Measurements from ENCODE around the gene ZNF653. TPM values are rescaled to one million over a fixed set of nuclear protein-coding genes. Genes with fewer than 3 reads are reported as not detected.
A peak's percentile ranks its signal among the peaks of the same experiment; 100 is the strongest.

The ZNF653 gene
- total and polyA plus RNA-seq, 2 donors (not counting 1 experiment from before 2014, with no cell fraction given) = 24.2 to 26.2 TPM

DNA sequence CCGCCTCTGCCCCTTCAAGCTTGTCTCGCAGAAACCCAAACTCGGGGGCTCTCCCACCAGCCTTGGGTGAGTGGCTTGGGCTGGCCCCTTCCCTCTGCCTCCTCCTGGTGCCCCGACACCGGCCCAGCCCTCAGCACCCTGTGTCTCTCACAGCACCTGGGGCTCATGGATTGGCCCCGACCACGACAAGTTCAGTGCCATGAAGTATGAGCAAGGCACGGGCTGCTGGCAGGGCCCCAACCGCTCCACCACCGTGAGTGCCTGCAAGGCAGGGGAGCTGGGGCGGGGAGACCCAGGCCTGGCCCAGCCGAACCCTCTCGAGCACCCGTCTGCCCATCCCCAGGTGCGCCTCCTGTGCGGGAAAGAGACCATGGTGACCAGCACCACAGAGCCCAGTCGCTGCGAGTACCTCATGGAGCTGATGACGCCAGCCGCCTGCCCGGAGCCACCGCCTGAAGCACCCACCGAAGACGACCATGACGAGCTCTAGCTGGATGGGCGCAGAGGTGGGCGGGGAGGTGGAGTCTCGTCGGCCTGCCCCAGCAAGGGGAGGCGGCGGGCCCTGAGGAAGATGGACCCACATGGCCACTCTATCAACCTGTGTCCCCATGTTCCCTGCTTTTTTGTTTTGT lies 56.6 kb downstream of the ZNF653 start:
- peaks cover 8% of the 10 kb centered on the region for H3K4me1 Mint-ChIP-seq
- intact Hi-C loops (cut with micrococcal nuclease) = no loop called here
- no peaks in the 10 kb centered on the region for H3K9me3 Mint-ChIP-seq (ENCODE audit: insufficient read depth)
- no peak overlapping the region for H3K4me3 ChIP-seq (ENCODE audit: control extremely low read depth in 1 of 5, extremely low read depth in 1 of 5, insufficient read depth in 1 of 5, low read depth in 2 of 5, low read length in 4 of 5)
- peaks cover 0 to 5% of the 10 kb centered on the region in 2 donors for H3K4me1 ChIP-seq (ENCODE audit: control insufficient read depth in 2 of 2, insufficient read depth in 2 of 2, low read length in 2 of 2)
- POLR2A ChIA-PET = no interaction called here
- no peak overlapping the region for H3K27ac Mint-ChIP-seq
- WGBS (ENCODE audit: insufficient coverage) = 97% methylated on average over 26 of the region's 31 CpGs
- CTCF ChIA-PET = interaction anchor here (1.2 to 4.2 kb wide), 5 partner anchors 68 to 155 kb away, joined by 3 to 27 read pairs (median 4); no protein-coding TSS in a partner anchor
- H3K27me3 Mint-ChIP-seq = no peaks in the 10 kb centered on the region
- no peaks in the 10 kb centered on the region for H3K9me3 ChIP-seq (ENCODE audit: control extremely low read depth in 1 of 3, control insufficient read depth in 2 of 3, insufficient read depth in 1 of 3, low read length in 2 of 3)
- H3K9ac ChIP-seq (ENCODE audit: low read length) = no peak overlapping the region
- H3K27ac ChIP-seq (ENCODE audit: low read length in 2 of 2) = no peak overlapping the region
- H4K20me1 ChIP-seq (ENCODE audit: control insufficient read depth, insufficient read depth, low read length, poor library complexity, severe bottlenecking) = peaks cover 37% of the 10 kb centered on the region
- no peak overlapping the region for H3K4me3 Mint-ChIP-seq
- DNase-seq (no peak), ATAC-seq (ENCODE audit: low read depth) (no peak)
- no peak overlapping the region for H2AFZ ChIP-seq (ENCODE audit: insufficient read depth, low read depth, low read length, poor library complexity, severe bottlenecking)
- H3K27me3 ChIP-seq (replicated peaks in 1 of 4; ENCODE audit: control extremely low read depth in 1 of 4, control insufficient read depth in 3 of 4, insufficient read depth in 4 of 4, low read length in 3 of 4) = no peaks in the 10 kb centered on the region
- no peak for TF ChIP-seq EZH2 (IDR thresholded peaks at IDR 0.05; ENCODE audit: borderline replicate concordance, insufficient read depth, low read depth, low read length, poor library complexity, severe bottlenecking)
- TF ChIP-seq, protein P1, sequence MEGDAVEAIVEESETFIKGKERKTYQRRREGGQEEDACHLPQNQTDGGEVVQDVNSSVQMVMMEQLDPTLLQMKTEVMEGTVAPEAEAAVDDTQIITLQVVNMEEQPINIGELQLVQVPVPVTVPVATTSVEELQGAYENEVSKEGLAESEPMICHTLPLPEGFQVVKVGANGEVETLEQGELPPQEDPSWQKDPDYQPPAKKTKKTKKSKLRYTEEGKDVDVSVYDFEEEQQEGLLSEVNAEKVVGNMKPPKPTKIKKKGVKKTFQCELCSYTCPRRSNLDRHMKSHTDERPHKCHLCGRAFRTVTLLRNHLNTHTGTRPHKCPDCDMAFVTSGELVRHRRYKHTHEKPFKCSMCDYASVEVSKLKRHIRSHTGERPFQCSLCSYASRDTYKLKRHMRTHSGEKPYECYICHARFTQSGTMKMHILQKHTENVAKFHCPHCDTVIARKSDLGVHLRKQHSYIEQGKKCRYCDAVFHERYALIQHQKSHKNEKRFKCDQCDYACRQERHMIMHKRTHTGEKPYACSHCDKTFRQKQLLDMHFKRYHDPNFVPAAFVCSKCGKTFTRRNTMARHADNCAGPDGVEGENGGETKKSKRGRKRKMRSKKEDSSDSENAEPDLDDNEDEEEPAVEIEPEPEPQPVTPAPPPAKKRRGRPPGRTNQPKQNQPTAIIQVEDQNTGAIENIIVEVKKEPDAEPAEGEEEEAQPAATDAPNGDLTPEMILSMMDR (IDR thresholded peaks at IDR 0.05) = no peak
- peaks cover 0 to 58% of the 10 kb centered on the region in 2 experiments for H3K36me3 ChIP-seq (replicated peaks in 1 of 2; ENCODE audit: control extremely low read depth in 1 of 2, control insufficient read depth in 1 of 2, extremely low read depth in 1 of 2, insufficient read depth in 2 of 2, low read length in 1 of 2)
- peaks cover 5% of the 10 kb centered on the region for H3K79me2 ChIP-seq (ENCODE audit: control insufficient read depth, insufficient read depth, low read length)
- no peak overlapping the region for H3K4me2 ChIP-seq (replicated peaks; ENCODE audit: low read depth, low read length, poor library complexity, severe bottlenecking)

DNA sequence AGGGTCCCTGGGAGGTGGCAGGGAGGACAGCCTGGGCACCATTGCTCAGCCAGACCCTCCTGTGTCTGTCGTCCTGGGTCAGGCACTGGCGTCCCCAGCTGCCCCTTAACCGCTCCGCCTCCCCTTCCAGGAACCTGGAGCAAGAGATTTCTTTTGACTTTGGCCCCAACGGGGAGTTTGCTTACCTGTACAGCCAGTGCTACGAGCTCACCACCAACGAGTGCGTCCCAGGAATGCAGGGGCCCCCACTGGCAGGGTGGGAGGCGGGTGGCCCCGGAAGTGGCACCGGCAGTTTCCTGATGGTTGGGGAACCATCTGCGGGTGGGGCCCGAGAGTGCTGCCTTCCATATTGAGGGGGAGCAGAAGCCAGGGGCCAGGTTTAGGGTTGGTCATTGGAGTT lies 57.2 kb downstream of the ZNF653 start:
- Histone ChIP-seq H3K4me1 (ENCODE audit: control insufficient read depth in 2 of 2, insufficient read depth in 2 of 2, low read length in 2 of 2) (peaks cover 0 to 3% of the 10 kb centered on the region in 2 donors), H3K9me3 (ENCODE audit: control extremely low read depth in 1 of 3, control insufficient read depth in 2 of 3, insufficient read depth in 1 of 3, low read length in 2 of 3) (no peaks in the 10 kb centered on the region), H3K9ac (ENCODE audit: low read length) (no peak overlapping the region), H3K36me3 (replicated peaks in 1 of 2; ENCODE audit: control extremely low read depth in 1 of 2, control insufficient read depth in 1 of 2, extremely low read depth in 1 of 2, insufficient read depth in 2 of 2, low read length in 1 of 2) (peaks cover 0 to 64% of the 10 kb centered on the region in 2 experiments), H2AFZ (ENCODE audit: insufficient read depth, low read depth, low read length, poor library complexity, severe bottlenecking) (no peak overlapping the region), H3K79me2 (ENCODE audit: control insufficient read depth, insufficient read depth, low read length) (peaks cover 5% of the 10 kb centered on the region), H3K4me2 (replicated peaks; ENCODE audit: low read depth, low read length, poor library complexity, severe bottlenecking) (no peak overlapping the region), H4K20me1 (ENCODE audit: control insufficient read depth, insufficient read depth, low read length, poor library complexity, severe bottlenecking) (peaks cover 40% of the 10 kb centered on the region), H3K27ac (ENCODE audit: low read length in 2 of 2) (no peak overlapping the region), H3K4me3 (ENCODE audit: control extremely low read depth in 1 of 5, extremely low read depth in 1 of 5, insufficient read depth in 1 of 5, low read depth in 2 of 5, low read length in 4 of 5) (no peak overlapping the region), H3K27me3 (replicated peaks in 1 of 4; ENCODE audit: control extremely low read depth in 1 of 4, control insufficient read depth in 3 of 4, insufficient read depth in 4 of 4, low read length in 3 of 4) (no peaks in the 10 kb centered on the region)
- ChIA-PET POLR2A (no interaction called here), CTCF (interaction anchor here (1.3 to 4.2 kb wide), 4 partner anchors 68 to 154 kb away, joined by 4 to 27 read pairs (median 8); no protein-coding TSS in a partner anchor)
- H3K4me1 Mint-ChIP-seq = peaks cover 8% of the 10 kb centered on the region
- H3K27ac Mint-ChIP-seq = no peak overlapping the region
- intact Hi-C loops (cut with micrococcal nuclease) = no loop called here
- H3K27me3 Mint-ChIP-seq = no peaks in the 10 kb centered on the region
- TF ChIP-seq EZH2 (IDR thresholded peaks at IDR 0.05; ENCODE audit: borderline replicate concordance, insufficient read depth, low read depth, low read length, poor library complexity, severe bottlenecking) = no peak
- TF ChIP-seq, protein P1 (IDR thresholded peaks at IDR 0.05) = no peak
- no peak overlapping the region for H3K4me3 Mint-ChIP-seq
- 95% methylated on average over 13 of the region's 13 CpGs for WGBS (ENCODE audit: insufficient coverage)
- no peak for ATAC-seq (ENCODE audit: low read depth)
- DNase-seq = peak; percentile 8
- no peaks in the 10 kb centered on the region for H3K9me3 Mint-ChIP-seq (ENCODE audit: insufficient read depth)
